Measurements from ENCODE around the gene RAB44. TPM values are rescaled to one million over a fixed set of nuclear protein-coding genes. Genes with fewer than 3 reads are reported as not detected.
"Not testable (repeated sequence)": the region's sequence is repeated elsewhere in the genome, so short reads cannot be mapped to it uniquely, and the experiment has no call there.

RAB44 gene
- total RNA-seq, 1 donor = 1.3 TPM

DNA sequence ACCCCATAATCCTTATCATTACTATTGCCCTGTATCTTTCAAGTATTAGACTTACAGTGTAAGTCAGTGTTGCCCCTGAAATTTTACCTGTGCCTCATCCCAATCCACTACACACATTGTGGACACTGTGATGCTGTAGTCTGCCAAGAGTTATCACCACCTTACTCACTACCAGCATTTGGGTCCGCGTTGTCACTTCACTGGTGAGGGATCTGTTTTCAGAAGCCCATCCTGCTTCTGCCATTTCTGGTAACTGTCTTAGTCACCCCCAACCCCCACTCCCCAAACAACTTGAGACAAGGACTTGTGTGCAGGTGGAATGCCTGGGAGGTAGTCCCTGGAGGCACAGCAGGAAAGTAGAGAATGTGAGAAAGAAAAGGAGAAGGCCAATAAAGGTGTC is 6.0 kb upstream of the RAB44 start:
- Histone ChIP-seq H3K4me1 (ENCODE audit: insufficient read depth, low read length) (peaks cover 43% of the 10 kb centered on the region), H3K27me3 (ENCODE audit: insufficient read depth, low read length) (no peaks in the 10 kb centered on the region), H3K4me3 (ENCODE audit: low read length) (no peak overlapping the region), H3K9me3 (ENCODE audit: low read depth, low read length) (no peaks in the 10 kb centered on the region)

DNA sequence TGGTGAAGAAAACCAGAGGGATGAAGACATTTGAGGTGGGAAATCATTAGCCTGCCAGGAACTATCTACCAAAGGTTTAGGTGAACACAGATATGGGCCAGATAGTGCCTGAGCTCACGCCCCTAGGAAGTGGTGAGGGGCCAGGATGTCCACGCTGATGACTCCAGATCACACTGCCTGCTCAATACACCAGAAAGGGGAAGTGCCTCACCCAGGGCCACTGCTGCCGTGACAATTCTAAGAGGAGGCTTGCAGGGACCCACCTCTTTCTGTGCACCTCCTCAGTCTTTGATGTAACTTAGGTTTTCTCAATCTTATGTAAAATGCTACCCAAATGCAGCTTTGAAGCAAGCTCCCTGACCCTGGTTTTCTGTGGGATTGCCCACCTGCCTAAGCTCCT is 5.4 kb upstream of the RAB44 start:
- no peak overlapping the region for H3K4me3 ChIP-seq (ENCODE audit: low read length)
- H3K27me3 ChIP-seq (ENCODE audit: insufficient read depth, low read length) = no peaks in the 10 kb centered on the region
- H3K9me3 ChIP-seq (ENCODE audit: low read depth, low read length) = no peaks in the 10 kb centered on the region
- H3K4me1 ChIP-seq (ENCODE audit: insufficient read depth, low read length) = peaks cover 44% of the 10 kb centered on the region

DNA sequence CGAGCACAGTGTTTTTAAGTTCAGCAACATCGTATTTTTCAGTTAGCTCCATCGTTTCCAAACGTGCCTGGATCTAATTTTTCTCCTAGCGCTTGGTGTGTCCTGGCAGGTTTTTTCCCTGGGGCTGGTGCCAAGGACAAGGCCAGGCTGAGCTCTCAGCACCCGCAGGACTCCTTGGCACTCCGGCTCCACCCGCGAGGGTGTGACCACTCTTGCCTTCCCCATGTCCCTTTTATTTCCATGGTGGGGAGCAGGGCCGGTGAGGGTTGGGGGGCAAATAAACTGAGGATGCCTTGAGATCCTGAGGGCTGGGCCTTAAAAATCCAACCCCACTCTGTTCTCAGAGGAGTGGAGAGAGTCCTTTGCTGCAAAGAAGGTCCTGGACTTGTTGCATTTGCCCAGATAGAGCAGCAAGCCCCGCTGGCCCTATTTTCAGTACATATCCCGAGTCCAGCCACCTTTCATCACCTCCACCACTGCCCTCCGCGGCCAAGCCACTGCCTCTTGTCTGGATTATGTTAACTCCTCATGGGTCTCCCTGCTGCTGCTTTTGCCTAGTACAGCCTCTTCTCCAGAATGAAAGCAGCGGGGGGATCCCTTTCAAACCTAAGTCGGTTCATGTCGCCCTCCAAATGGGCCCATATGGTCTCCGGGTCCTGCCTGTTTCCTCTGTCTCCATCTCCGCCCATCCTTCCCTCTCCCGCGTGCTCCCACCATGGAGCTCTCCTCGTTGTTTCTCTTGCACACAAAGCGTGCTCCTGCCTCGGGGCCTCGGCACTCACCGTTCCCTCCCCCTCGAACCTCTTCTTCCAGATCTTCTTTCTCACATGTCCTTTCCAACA is 4.5 kb upstream of the RAB44 start:
- Histone ChIP-seq H3K4me1 (ENCODE audit: insufficient read depth, low read length) (peaks cover 48% of the 10 kb centered on the region), H3K4me3 (ENCODE audit: low read length) (no peak overlapping the region), H3K9me3 (ENCODE audit: low read depth, low read length) (no peaks in the 10 kb centered on the region)

DNA sequence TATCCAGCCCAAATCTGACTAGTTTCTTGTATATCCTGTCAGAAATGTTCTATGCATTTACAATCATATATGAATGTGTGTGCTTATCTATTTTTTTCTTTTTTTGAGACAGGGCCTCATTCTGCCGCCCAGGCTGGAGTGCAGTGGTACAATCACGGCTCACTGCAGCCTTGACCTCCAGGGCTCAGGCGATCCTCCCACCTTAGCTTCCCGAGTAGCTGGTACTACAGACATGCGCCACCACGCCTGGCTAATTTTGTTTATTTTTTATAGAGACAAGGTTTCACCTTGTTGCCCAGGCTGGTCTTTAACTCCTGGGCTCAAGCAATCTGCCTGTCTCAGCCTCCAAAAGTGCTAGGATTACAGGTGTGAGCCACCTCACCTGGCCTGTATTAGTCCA is 3.0 kb upstream of the RAB44 start:
- no peaks in the 10 kb centered on the region for H3K9me3 ChIP-seq (ENCODE audit: low read depth, low read length)
- H3K27me3 ChIP-seq (ENCODE audit: insufficient read depth, low read length) = no peaks in the 10 kb centered on the region
- peaks cover 62% of the 10 kb centered on the region for H3K4me1 ChIP-seq (ENCODE audit: insufficient read depth, low read length)
- no peak overlapping the region for H3K4me3 ChIP-seq (ENCODE audit: low read length)

More for the DNA sequence above, 4.5 kb upstream of the RAB44 start:
- H3K27me3 ChIP-seq (ENCODE audit: insufficient read depth, low read length) = no peaks in the 10 kb centered on the region

DNA sequence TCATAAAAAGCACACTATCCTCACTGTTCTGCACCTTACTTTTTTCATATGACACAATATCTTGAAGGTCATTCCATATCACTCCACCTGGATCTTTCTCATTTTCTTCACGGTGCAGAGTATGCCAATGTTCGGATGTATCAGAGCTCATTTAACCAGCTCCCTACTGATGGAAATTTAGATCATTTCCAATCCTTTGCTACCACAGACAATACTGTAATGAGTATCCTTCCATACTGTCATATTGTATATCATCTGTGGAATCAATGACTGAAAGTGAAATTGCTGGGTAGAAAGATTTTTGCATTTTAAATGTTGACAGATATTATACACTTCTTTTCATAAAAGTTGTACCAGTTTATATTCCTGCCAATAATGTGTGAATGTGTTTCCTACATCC is 2.2 kb upstream of the RAB44 start:
- Histone ChIP-seq H3K4me3 (ENCODE audit: low read length) (no peak overlapping the region), H3K9me3 (ENCODE audit: low read depth, low read length) (no peaks in the 10 kb centered on the region), H3K27me3 (ENCODE audit: insufficient read depth, low read length) (no peaks in the 10 kb centered on the region), H3K4me1 (ENCODE audit: insufficient read depth, low read length) (peaks cover 66% of the 10 kb centered on the region)

DNA sequence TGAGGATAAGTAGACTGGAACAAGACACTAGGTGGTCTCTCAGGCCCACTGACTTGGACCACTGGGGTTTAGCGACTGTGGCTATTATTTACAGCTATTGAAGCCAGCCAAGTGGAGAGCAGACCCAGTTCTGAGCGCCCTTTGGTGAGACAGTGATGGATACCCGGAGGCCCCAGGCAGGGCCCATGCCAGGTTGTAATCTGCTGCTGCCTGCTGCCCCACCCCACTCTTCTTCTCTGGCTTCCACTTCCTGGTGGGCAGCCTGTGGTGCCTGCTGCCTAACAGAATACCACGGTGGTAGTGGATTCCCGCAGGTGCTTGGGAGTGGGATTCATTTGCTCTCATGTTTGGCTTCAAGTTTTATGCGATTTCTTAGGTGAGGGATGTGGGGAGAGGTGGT is 570 bp downstream of the RAB44 start:
- no peaks in the 10 kb centered on the region for H3K9me3 ChIP-seq (ENCODE audit: low read depth, low read length)
- no peaks in the 10 kb centered on the region for H3K27me3 ChIP-seq (ENCODE audit: insufficient read depth, low read length)
- H3K4me1 ChIP-seq (ENCODE audit: insufficient read depth, low read length) = peaks cover 65% of the 10 kb centered on the region
- peak overlapping the region; percentile 24 for H3K4me3 ChIP-seq (ENCODE audit: low read length)

DNA sequence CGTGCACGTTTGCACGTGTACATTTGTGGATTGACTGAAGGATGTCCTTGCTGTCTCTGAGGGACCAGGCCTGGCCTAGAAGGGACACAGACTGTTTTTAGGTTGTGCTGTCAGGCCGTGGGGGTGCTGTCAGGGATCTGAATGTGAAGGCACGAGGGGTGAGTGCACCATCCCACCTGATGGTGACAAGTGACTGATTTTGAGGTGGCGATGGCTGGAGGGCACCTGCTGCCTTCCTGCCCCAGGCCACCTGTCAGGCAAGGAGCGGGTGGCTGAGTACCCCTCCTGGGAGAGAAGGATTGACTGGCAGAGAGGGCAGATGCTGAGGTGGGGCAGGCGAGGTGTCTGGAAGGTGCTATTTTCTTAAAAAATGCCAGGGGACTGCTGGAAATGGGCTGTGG is 1.2 kb downstream of the RAB44 start:
- Histone ChIP-seq H3K4me1 (ENCODE audit: insufficient read depth, low read length) (peaks cover 62% of the 10 kb centered on the region), H3K4me3 (ENCODE audit: low read length) (no peak overlapping the region), H3K27me3 (ENCODE audit: insufficient read depth, low read length) (no peaks in the 10 kb centered on the region), H3K9me3 (ENCODE audit: low read depth, low read length) (no peaks in the 10 kb centered on the region)

DNA sequence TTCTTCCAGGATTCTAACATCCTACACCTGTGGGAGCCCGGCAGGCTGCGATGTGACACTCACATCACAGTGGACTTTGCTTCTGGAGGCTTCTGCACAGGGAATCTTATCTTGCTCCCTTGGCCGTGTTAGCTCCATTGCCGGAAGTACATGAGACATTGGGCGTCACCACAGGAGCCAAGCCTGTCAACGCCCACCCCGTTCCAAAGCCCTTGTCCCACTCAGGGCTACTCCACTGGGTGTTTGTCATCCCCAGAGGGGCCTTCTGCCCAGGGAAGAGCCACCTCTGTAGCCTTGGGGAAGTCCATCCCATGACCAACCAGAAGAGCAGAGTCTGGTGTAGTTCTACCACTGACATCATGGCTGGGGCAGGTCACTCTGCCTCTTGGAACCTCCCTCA is 1.7 kb downstream of the RAB44 start:
- Histone ChIP-seq H3K4me3 (ENCODE audit: low read length) (no peak overlapping the region), H3K9me3 (ENCODE audit: low read depth, low read length) (no peaks in the 10 kb centered on the region), H3K27me3 (ENCODE audit: insufficient read depth, low read length) (no peaks in the 10 kb centered on the region), H3K4me1 (ENCODE audit: insufficient read depth, low read length) (peaks cover 62% of the 10 kb centered on the region)

DNA sequence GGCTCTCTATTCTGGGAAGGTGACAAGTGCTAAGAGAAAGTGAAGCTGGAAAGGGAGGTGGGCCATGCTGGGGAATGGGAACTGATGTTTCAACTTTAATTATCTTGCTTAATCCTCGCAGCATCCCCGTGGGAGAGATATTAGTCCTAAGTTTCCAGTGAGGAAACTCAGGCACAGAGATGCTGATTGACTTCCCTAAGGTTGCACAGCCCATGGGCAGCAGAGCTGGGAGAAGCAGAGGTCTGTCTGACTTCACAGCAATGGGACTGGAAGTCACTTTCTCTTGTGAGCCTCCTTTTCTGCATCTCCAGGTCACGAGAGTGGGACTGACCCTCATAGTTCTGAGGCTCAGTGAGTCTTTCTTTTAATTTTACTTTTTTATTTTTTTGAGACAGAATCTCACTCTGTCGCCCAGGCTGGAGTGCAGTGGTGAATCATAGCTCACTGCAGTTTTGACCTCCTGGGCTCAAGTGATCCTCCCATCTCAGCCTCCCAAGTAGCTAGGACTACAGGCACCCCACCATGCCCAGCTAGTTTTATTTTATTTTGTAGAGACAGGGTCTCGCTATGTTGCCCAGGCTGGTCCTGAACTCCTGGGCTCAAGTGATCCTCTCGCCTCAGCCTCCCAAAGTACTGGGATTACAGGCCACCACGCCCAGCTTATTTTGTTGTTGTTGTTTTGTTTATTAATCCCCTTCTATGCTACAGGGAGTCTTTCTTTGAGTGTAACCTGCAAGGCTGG is 2.6 kb downstream of the RAB44 start:
- Histone ChIP-seq H3K4me3 (ENCODE audit: low read length) (no peak overlapping the region), H3K4me1 (ENCODE audit: insufficient read depth, low read length) (peaks cover 62% of the 10 kb centered on the region), H3K9me3 (ENCODE audit: low read depth, low read length) (no peaks in the 10 kb centered on the region), H3K27me3 (ENCODE audit: insufficient read depth, low read length) (no peaks in the 10 kb centered on the region)

DNA sequence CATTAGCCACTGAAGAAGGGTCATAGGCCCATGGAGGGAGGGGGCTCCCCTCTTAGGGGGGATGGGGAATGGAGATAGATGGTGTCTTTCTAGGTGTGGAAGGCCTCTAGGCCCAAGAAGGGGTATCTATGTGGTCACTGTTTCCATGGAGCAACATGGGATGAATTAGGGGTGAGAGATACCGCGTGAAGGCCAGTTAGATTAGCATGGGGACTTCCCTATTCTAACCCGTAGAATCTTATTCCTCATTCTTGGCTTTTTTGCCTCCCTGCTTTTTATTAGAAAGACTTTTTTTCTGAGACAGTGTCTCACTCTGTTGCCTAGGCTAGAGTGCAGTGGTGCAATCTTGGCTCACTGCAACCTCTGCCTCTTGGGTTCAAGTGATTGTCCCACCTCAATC is 3.2 kb downstream of the RAB44 start:
- Histone ChIP-seq H3K9me3 (ENCODE audit: low read depth, low read length) (no peaks in the 10 kb centered on the region), H3K4me1 (ENCODE audit: insufficient read depth, low read length) (peaks cover 62% of the 10 kb centered on the region), H3K27me3 (ENCODE audit: insufficient read depth, low read length) (no peaks in the 10 kb centered on the region), H3K4me3 (ENCODE audit: low read length) (no peak overlapping the region)

DNA sequence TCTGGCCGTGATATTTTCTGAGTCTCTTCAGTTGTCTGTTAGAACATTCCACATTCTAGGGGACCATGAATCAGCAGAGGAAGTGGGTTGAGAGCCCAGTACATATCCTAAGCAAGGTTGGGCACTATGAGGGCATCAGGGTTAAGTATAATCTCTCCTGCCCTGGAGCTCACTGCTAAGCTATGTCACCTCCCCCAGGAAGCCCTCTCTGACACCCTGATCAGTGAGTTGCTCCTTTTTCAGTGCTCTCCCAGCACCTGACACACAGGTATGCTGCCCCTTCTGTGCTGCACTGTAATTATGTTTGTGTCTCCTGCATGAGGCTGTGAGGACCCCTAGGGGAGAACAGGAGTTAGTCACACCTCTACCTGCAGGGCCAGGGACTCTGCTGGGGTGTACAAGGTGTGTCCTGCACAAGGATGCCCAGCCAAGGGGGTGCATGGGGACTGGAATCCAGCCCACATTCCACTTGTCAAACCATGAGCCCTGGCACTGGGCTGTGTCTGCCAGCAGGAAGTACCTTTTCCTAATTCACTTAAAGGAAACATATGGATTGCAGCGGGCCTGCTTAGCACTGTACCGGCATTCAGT is 3.9 kb downstream of the RAB44 start:
- Histone ChIP-seq H3K9me3 (ENCODE audit: low read depth, low read length) (no peaks in the 10 kb centered on the region), H3K4me3 (ENCODE audit: low read length) (no peak overlapping the region), H3K27me3 (ENCODE audit: insufficient read depth, low read length) (no peaks in the 10 kb centered on the region), H3K4me1 (ENCODE audit: insufficient read depth, low read length) (peaks cover 59% of the 10 kb centered on the region)

DNA sequence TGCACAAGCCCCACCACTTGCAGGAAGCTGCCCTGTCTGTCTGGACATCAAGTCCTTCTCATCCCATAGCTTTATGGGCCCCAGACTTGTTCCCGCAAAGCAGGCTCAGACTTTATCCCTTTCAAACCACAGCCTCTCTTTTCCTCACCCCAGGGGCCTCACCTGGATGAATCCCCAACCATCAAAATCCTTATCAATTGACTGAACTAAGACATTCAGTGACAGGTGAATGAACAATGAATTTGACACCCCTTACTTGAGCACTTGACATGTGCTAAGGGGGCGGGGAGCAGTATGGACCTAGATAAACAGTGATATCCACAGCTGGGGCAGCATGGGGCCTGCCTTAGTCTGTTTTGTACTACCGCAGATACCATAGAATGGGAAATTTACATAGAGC is 5.0 kb downstream of the RAB44 start:
- Histone ChIP-seq H3K4me1 (ENCODE audit: insufficient read depth, low read length) (peaks cover 48% of the 10 kb centered on the region), H3K27me3 (ENCODE audit: insufficient read depth, low read length) (no peaks in the 10 kb centered on the region), H3K4me3 (ENCODE audit: low read length) (no peak overlapping the region), H3K9me3 (ENCODE audit: low read depth, low read length) (no peaks in the 10 kb centered on the region)

DNA sequence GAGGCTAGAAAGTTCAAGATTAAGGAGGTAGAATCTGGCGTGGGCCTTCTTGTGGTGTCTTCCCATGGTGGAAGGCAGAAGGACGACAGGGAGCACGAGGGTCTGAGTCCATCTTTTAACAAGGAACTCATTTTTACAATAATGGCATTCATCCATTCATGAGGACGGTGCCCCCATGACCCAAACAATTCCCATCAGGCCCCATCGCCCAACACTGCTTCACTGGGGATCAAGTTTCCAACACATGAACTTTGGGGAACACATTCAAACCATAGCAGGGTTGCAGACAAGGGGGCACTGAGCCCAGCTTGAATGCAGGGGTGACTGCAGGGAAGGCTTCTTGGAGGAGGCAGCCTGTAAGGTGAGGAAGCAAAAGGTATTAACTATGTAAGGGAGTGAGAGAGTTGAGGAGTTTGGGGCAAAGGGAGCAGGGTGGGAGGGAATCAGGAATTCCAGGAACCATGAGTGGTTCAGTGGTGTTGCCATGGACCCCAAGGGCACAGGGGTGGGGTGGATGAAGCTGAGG is 5.5 kb downstream of the RAB44 start:
- H3K9me3 ChIP-seq (ENCODE audit: low read depth, low read length) = no peaks in the 10 kb centered on the region
- H3K4me3 ChIP-seq (ENCODE audit: low read length) = no peak overlapping the region
- H3K4me1 ChIP-seq (ENCODE audit: insufficient read depth, low read length) = peaks cover 43% of the 10 kb centered on the region
- H3K27me3 ChIP-seq (ENCODE audit: insufficient read depth, low read length) = no peaks in the 10 kb centered on the region

DNA sequence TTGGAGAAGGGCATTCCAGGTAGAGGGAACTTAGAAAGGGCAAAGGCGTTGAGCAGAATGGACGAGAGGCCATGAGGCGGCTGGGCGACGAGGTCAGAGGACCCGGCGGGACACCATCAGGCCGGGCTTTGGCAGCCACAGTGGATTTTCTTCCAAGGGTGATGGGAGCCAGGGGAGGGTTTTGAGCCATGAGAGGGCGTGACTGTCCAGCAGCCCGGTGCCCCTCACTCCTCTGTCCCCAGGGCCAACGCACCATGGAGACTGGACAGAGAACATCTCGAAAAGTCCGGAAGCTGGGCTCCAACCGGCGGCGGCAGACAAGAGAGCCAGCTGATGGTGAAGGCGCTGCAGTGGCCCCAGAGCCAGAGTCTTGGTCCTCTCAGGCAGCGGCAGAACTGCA is 6.4 kb downstream of the RAB44 start:
- no peaks in the 10 kb centered on the region for H3K27me3 ChIP-seq (ENCODE audit: insufficient read depth, low read length)
- peaks cover 35% of the 10 kb centered on the region for H3K4me1 ChIP-seq (ENCODE audit: insufficient read depth, low read length)
- no peak overlapping the region for H3K4me3 ChIP-seq (ENCODE audit: low read length)
- H3K9me3 ChIP-seq (ENCODE audit: low read depth, low read length) = no peaks in the 10 kb centered on the region

DNA sequence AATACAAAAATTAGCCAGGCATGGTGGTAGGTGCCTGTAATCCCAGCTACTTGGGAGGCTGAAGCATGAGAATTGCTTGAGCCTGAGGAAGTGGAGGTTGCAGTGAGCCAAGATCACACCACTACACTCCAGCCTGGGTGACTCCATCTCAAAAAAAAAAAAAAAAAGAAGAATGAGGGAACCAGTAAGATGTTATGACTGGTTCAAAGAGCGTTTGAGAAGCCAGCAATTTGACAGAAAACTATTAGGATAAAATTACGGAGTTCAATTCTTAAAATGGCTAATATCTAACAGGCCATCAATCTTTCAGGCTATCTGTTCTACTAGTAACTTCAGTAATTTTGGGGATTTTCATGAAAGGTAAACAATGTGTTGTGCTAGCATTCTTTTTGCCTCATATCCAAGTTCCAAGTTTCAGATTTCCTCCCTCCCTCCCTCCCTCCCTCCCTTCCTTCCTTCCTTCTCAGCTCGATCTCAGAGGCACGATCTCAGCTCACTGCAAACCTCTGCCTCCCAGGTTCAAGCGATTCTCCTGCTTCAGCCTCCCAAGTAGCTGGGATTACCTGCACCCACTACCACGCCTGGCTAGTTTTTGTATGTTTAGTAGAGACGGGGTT is 7.4 kb downstream of the RAB44 start:
- H3K27me3 ChIP-seq (ENCODE audit: insufficient read depth, low read length); H3K9me3 ChIP-seq (ENCODE audit: low read depth, low read length); H3K4me3 ChIP-seq (ENCODE audit: low read length): not testable (repeated sequence)
- H3K4me1 ChIP-seq (ENCODE audit: insufficient read depth, low read length) = peaks cover 24% of the 10 kb centered on the region
